Prostate gland (tissue), 2 donors: Measurements from ENCODE around the gene PLEKHJ1.

Source experiments
- CTCF ChIP-seq, 4 experiments: fragments of 200-600 bp in 2 of 4; fragments of 450-650 bp in 2 of 4; sonication (generic) in 2 of 4; IDR thresholded peaks; 1 replicate in 3 of 4; 2 replicates in 1 of 4; pipeline ENCODE4 v1.5.1; 2016 to 2019; ENCODE audit warnings: antibody characterized with exemption in 4 of 4, mild to moderate bottlenecking in 2 of 4, moderate library complexity in 2 of 4
- POLR2AphosphoS5 ChIP-seq: sonication (generic); formaldehyde crosslinking; IDR thresholded peaks from one replicate; pipeline ENCODE4 v1.6.1; 2017; ENCODE audit warnings: antibody characterized with exemption

DNA sequence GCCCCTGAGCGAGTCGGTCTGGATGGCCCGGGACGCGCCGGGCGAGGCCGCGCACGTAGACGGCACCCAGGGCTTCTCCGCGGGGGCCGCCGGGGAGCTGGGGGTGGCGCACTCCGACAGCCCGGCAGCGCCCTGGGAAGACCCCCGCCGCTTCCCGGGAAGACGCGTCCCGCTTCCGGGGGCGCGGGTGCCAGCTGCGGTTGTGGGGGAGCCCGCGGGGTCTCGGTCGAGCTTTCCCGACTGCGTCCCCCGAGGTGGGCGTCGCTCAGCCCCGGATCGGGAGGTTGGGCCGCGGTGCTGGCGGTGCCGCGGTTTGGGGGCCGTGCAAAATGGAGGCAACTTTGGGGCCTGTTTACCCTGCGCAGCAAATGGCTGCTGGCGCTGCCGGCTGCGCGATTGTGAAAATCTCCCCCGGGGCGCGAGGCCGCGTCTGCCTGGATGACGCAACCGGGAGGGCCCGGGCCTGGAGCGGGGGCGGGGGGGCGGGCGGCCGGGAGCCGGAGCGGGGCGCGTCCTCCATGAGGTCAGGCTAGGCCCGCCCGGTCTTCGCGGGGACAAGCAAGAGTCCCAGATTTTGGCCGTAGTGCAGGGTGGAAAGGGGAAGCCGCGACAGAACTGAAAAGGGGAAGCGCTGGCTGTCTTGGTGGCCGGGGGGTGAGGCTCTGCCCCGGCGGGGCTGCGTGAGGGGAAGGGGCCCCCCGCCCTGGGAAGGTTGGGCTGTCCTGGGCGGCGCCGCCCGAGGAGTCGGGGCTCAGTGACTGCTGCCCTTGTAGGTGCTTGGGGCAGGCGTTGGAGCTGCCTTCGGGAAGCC lies 34.5 kb upstream of the PLEKHJ1 start:
- TF ChIP-seq POLR2AphosphoS5 (peak; percentile 80), CTCF (IDR thresholded peaks at IDR 0.05) (peak in 1 of 4 experiments; percentile 6)
